GM10266 (cell line): ENCODE results near the gene PGLYRP4.
"Not testable (repeated sequence)": the region's sequence is repeated elsewhere in the genome, so short reads cannot be mapped to it uniquely, and the experiment has no call there.

Experiments used
- DNase-seq: peaks from one replicate; pipeline ENCODE4 v3.0.0; 2012; ENCODE audit errors: extremely low spot score
- TF ChIP-seq, protein P1 (sequence below): IDR thresholded peaks from 2 replicates; pipeline ENCODE4 v1.5.1; 2012; ENCODE audit warnings: mild to moderate bottlenecking, low read depth; ENCODE audit not compliant: control insufficient read depth, insufficient read depth; ENCODE audit errors: missing control alignments

PGLYRP4 gene

DNA sequence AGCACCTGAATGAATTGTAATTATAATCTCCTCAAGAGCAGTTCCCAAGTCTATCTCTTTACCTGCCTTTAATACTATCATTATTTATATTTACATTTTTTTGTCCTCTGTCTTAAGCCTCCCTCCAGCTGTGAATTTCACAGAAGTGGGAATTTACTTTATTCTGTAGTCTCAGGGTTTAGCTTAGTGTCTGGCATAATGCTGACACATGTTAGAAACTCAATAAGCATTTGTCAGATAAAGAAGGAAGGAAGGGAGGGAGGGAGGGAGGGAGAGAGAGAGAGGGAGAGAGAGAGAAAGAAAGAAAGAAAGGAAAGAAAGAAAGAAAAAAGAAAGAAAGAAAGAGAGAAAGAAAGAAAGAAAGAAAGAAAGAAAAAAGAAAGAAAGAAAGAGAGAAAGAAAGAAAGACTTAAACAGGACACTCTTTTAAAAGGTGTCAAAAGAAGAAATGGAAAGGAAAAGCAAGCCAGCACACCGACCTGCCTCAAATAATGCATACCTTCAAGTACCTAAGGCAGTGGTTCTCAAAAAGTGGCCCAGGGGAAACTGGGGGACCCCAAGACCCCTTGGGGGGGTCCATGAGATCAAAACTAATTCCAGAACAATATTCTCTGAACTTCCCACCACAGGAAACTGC lies 1.8 kb upstream of the PGLYRP4 start:
- TF ChIP-seq, protein P1, sequence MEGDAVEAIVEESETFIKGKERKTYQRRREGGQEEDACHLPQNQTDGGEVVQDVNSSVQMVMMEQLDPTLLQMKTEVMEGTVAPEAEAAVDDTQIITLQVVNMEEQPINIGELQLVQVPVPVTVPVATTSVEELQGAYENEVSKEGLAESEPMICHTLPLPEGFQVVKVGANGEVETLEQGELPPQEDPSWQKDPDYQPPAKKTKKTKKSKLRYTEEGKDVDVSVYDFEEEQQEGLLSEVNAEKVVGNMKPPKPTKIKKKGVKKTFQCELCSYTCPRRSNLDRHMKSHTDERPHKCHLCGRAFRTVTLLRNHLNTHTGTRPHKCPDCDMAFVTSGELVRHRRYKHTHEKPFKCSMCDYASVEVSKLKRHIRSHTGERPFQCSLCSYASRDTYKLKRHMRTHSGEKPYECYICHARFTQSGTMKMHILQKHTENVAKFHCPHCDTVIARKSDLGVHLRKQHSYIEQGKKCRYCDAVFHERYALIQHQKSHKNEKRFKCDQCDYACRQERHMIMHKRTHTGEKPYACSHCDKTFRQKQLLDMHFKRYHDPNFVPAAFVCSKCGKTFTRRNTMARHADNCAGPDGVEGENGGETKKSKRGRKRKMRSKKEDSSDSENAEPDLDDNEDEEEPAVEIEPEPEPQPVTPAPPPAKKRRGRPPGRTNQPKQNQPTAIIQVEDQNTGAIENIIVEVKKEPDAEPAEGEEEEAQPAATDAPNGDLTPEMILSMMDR = no peak
- DNase-seq = no peak

DNA sequence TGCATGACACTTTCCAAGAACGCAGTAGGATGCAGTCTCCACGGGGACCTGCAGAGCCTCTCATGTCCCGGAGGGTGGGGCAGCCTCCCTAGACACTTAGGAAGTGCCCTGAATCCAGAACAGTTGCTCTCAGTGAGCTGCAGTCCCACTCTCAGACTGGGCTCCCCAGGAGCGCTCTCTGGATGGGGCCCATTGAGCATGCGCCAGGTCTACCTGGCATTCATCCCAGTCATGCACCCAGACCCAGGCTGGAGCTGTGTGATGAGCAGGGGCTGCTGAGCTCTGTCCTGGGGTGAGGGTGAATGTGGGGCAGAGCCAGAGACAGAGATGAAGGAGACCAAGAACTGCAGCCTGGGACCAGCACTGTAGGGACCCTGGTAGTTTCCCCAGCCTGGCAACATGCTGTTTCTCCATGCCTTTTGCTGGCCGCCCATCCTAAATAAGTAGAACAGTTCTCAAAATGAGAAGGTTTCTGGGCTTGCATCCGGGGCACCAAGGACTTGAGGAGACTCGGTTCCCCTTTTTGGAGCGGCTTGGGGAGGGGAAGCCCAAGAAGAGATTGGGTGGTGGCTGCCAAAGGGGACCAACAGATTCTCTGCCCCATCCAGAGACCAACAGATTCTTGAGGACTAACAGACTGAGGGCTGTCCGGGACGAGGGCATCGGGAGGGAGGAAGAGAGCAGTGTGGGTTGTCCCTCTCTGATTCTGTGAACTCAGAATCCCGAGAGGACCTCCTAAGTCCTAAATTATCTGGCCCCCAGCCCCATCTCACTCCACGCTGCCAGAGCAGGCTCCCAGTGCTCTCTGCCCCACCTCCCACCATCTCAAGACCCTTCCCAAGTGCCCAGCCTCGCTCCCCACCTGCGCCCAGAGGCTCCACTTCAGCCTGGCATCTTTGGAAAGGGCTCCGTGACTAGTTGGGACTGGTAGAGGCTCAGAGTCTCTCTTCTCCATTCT lies 1.0 kb upstream of the PGLYRP4 start:
- no peak for DNase-seq
- TF ChIP-seq, protein P1 = no peak

- TF ChIP-seq, protein P1 = no peak
- DNase-seq = no peak
Measured at GRCh38 chr1:153347856-153348255, 785 bp downstream of the PGLYRP4 start.

DNA sequence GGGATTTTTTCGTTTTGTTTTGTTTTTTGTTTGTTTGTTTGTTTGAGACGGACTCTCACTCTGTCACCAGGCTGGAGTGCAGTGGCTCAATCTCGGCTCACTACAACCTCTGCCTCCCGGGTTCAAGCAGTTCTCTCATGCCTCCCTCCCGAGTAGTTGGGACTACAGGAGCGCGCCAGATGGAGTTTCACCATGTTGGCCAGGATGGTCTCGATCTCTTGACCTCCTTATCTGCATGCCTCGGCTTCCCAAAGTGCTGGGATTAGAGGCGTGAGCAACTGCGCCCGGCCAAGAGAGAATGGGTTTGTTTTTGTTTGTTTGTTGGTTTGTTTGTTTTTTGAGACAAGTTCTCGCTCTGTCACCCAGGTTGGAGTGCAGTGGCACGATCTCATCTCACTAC lies 1.6 kb downstream of the PGLYRP4 start:
- DNase-seq = not testable (repeated sequence)

- no peak for DNase-seq
- TF ChIP-seq, protein P1 = no peak
Measured at GRCh38 chr1:153346077-153346723, 2.4 kb downstream of the PGLYRP4 start.

DNA sequence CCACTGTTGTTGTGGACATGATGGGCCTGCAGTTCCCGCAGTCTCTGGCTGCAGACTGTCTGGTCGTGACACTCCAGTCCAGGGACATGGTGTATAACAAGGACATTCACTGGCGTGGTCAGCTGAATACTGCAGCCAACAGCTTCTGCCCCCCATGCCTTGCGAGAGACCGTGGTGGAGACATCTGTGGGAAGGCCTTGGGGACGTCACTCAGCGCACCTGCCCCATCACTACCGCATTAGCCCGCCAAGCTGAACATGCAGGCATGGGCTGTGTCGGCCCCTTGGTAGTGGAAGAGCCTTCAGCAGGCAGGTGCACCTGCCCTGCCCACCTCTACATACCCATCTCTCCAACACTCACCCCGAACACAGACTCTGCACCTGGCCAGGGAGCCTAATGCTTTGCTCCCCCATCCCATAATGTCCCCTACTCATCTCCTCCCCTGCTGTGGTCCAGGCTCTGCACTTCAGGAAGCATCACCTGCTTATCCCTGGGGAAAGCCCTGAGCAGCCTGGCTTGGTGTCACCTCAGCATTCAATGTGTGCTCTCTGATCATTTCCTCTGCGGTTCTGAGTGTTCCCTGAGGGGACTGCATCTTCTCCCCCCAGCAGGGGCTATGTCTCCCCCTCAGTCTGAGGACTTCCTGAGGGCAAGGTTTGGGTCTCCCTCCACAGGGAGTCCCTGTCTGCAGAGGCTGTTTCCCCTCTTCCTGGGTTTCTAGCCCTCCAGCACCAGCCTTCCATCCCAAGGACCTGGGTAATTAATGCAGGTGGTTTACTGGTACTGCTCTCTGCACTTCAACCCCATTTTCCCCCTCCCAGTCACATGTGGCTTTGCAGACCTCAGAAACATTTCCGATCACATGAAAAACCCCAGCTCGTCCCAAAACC lies 3.2 kb downstream of the PGLYRP4 start:
- TF ChIP-seq, protein P1 = no peak
- no peak for DNase-seq

- TF ChIP-seq, protein P1 = no peak
- no peak for DNase-seq
Measured at GRCh38 chr1:153344718-153345025, 4.0 kb downstream of the PGLYRP4 start.
